ENCODE measurements around the gene KIAA1755. TPM values are rescaled to one million over a fixed set of nuclear protein-coding genes. Genes with fewer than 3 reads are reported as not detected.

KIAA1755 gene
- total RNA-seq, 4 donors from 2014 or later, result 1.1 to 3.6 (median 2.1) TPM

DNA sequence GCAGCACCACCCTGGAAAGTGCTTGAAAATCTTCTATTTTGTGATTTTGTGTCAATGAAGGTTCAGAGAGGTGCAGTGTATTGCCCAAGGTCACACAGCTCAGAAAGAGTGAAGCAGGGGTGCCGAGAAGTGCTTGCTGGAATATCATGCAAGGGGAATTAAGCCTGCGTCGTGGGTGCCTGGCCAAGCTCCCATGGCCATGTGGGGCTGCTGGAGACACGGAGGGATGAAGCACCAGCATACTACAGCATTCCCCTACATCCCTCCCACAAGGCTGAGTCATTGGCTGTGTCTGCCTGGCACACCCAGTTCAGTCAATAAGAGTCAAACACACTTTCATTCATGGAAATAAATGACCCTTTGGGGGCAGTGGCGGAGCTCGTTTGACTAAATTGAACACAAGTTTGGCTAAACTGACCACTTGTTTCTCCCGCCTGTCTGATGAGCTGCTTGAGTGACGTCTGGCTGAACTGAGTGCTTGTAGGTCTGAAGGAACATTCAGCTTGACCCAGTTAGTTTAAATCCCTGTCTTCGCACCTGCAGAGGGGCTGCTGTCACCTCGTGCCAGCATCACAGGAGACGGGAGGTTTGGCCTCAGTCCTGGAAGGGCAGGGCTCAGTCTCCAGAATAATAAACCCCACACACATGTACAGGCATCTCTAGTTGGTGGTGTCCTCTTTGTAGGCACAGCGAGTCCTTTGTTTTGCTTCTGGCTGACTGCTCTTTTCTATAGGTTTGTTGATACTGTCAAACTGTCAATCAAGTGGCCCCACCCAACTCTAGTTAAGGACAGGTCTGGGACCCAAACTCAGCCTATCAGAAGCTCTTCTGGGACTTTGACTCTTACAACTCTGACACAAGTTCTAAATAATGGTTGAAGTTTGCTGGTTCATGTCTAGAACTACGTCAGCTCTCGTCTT is 87.0 kb downstream of the KIAA1755 start:
- TF ChIP-seq, protein P1, sequence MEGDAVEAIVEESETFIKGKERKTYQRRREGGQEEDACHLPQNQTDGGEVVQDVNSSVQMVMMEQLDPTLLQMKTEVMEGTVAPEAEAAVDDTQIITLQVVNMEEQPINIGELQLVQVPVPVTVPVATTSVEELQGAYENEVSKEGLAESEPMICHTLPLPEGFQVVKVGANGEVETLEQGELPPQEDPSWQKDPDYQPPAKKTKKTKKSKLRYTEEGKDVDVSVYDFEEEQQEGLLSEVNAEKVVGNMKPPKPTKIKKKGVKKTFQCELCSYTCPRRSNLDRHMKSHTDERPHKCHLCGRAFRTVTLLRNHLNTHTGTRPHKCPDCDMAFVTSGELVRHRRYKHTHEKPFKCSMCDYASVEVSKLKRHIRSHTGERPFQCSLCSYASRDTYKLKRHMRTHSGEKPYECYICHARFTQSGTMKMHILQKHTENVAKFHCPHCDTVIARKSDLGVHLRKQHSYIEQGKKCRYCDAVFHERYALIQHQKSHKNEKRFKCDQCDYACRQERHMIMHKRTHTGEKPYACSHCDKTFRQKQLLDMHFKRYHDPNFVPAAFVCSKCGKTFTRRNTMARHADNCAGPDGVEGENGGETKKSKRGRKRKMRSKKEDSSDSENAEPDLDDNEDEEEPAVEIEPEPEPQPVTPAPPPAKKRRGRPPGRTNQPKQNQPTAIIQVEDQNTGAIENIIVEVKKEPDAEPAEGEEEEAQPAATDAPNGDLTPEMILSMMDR (IDR thresholded peaks at IDR 0.05; ENCODE audit: low read depth), result no peak

DNA sequence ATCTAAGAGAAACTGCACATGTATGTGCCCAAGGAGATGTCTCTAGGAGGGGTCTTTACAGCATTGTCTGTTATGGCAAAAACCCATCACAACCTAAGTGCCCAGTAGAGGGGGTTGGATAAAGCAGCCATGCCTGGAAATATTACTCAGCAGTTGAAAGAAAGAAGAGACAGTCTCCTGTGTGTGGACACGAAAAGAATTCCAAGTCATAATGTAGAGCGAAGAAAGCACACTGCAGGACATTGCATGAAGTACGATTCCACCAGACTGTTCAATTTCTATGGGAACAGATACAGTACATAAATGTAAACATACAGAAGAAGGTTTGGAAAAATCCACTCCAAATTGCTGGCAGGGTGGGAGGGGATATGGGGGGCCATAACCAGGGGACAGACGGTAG is 88.1 kb downstream of the KIAA1755 start:
- TF ChIP-seq, protein P1 (IDR thresholded peaks at IDR 0.05; ENCODE audit: low read depth), result no peak

DNA sequence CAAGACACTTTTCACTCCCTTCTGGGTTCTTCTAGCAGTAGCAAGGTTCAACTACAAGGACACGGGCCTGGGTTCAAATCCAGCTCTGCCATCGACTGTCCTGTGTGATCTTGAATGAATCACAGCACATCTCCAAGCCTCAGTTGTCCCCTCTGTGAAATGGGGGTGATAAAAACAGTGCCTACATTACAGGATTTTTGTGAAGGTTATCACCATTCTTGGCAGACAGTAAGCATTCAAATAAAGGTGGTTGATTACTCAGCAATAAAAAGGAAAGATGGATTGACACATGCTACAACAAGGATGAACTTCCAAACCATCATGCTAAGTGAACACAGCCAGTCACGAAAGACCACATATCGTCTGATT is 88.9 kb downstream of the KIAA1755 start:
- TF ChIP-seq, protein P1 (IDR thresholded peaks at IDR 0.05; ENCODE audit: low read depth), result no peak

DNA sequence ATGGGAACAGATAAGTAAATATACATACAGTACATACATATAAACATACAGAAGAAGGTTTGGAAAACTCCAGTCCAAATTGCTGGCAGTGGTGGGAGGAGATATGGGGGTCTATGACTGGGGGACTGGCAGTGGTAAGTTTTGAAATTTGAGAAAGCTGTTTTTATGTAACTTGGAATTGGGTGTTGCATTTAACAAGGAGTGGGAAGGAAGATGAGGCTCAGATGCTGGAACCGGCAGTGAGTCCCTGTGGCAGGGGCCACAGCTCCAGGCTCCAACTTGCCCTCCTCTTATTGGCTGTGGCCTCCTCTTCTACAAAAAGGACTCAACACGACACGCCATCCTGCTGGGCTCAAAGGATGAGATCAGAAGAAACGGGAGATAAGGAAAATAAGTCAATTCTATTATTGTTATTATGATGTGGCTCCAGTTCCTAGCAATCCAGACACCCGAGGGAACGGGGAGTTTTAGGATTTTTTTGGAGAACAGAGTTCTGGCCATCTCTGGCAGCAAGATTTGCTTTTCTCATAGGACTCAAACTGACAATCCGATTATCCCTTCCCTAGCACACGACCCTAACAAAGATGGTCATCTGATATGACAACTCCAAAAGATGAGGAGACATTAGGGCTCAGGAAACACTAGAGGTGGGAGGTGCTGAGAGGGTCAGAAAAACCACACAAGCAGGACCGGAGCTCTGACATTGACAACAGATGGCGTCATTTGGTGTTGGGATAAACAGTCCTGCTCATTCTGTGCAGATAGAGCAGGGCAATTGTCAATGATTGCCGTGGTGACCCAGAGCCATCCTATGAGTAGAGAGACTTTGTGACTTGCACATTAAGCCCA is 89.5 kb downstream of the KIAA1755 start:
- TF ChIP-seq, protein P1 (IDR thresholded peaks at IDR 0.05; ENCODE audit: low read depth), result no peak

DNA sequence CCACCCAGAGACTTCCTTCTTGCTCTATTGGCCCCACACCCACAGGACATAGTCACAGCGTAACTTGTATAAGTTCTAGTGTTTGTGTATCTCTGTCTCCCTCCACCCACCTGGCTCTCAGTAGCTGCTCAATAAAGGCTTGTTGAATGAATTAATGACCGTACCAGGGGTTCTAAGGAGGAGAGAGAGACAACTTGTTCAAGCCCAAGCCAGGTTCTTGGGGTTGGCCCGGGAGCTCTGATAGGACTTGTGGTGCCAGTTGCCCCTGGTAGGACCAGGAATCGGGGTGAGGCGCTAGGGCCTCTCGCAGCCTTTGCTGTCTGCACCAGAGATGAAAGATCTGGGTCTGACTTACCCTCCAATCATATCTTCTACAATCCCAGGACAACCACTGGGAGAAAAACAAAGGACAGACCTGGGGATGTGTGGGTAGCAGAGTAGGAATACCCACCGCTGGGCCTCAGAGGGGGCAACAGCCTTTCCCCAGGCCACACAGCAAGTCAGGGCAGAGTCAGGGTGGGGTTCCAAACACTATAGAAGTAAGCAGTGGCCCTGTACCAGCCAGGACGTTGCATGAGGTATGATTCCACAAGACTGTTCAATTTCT is 90.2 kb downstream of the KIAA1755 start:
- TF ChIP-seq, protein P1 (IDR thresholded peaks at IDR 0.05; ENCODE audit: low read depth), result no peak

DNA sequence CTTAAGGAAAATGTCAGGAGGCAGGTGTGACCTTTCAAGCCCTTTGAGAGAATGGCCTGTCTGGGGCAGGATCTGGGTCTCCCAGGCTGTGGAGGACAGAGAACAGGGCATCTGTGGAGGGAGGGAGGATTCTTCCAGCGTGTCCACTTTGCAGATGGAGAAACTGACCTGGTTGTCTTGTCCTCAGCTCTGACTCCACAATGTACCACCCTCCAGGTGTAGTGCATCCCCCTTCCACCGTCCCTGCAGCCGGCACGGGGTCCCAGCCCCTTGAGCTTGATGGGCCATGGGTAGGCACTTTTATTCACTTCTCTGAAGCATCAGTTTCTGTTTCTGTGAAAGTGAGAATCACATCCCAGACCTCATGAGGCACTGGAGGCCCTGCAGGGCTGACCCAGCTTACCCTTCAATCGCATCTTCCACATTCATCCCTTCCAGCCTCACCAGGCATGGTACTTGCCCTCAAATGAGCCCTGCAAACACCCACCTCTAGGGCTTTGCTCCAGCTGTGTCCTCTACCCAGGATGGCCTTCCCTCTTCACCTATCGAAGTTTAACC is 90.8 kb downstream of the KIAA1755 start:
- TF ChIP-seq, protein P1 (IDR thresholded peaks at IDR 0.05; ENCODE audit: low read depth), result no peak
